ENCODE results near the gene CHN2.

CHN2 gene

GRCh38 chr7:29217113-29217512 lies 22.5 kb downstream of the CHN2 start:
- no peak for DNase-seq (ENCODE audit: low read depth)
- no peak overlapping the region for H3K4me3 ChIP-seq (ENCODE audit: low read length)
- TF ChIP-seq CTCF (conservative IDR thresholded peaks at IDR 0.05; ENCODE audit: low read depth, low read length) = no peak

GRCh38 chr7:29224726-29225125 lies 30.2 kb downstream of the CHN2 start:
- no peak for DNase-seq (ENCODE audit: low read depth)
- no peak for TF ChIP-seq CTCF (conservative IDR thresholded peaks at IDR 0.05; ENCODE audit: low read depth, low read length)
- no peak overlapping the region for H3K4me3 ChIP-seq (ENCODE audit: low read length)

GRCh38 chr7:29228289-29229011 lies 33.9 kb downstream of the CHN2 start:
- no peak for TF ChIP-seq CTCF (conservative IDR thresholded peaks at IDR 0.05; ENCODE audit: low read depth, low read length)
- no peak for DNase-seq (ENCODE audit: low read depth)
- H3K4me3 ChIP-seq (ENCODE audit: low read length) = no peak overlapping the region

- no peak overlapping the region for H3K4me3 ChIP-seq (ENCODE audit: low read length)
- no peak for DNase-seq (ENCODE audit: low read depth)
- no peak for TF ChIP-seq CTCF (conservative IDR thresholded peaks at IDR 0.05; ENCODE audit: low read depth, low read length)
Observed at GRCh38 chr7:29229066-29229465, 34.5 kb downstream of the CHN2 start.

- DNase-seq (ENCODE audit: low read depth) = no peak
- TF ChIP-seq CTCF (conservative IDR thresholded peaks at IDR 0.05; ENCODE audit: low read depth, low read length) = no peak
- H3K4me3 ChIP-seq (ENCODE audit: low read length) = no peak overlapping the region
Observed at GRCh38 chr7:29229946-29230345, 35.4 kb downstream of the CHN2 start.

- DNase-seq (ENCODE audit: low read depth) = no peak
- H3K4me3 ChIP-seq (ENCODE audit: low read length) = no peak overlapping the region
- no peak for TF ChIP-seq CTCF (conservative IDR thresholded peaks at IDR 0.05; ENCODE audit: low read depth, low read length)
Observed at GRCh38 chr7:29230871-29231345, 36.3 kb downstream of the CHN2 start.

- no peak for DNase-seq (ENCODE audit: low read depth)
- H3K4me3 ChIP-seq (ENCODE audit: low read length) = no peak overlapping the region
- TF ChIP-seq CTCF (conservative IDR thresholded peaks at IDR 0.05; ENCODE audit: low read depth, low read length) = no peak
Observed at GRCh38 chr7:29231671-29232232, 37.2 kb downstream of the CHN2 start.
